Activated CD8-positive, alpha-beta memory T cell treated with anti-CD3 and anti-CD28 coated beads for 24 hours (primary cell): ENCODE data around the gene OR6N2.

Experiments
- DNase-seq: peaks from one replicate; pipeline ENCODE4 v3.0.0-alpha.2; 2020

Gene OR6N2

DNA sequence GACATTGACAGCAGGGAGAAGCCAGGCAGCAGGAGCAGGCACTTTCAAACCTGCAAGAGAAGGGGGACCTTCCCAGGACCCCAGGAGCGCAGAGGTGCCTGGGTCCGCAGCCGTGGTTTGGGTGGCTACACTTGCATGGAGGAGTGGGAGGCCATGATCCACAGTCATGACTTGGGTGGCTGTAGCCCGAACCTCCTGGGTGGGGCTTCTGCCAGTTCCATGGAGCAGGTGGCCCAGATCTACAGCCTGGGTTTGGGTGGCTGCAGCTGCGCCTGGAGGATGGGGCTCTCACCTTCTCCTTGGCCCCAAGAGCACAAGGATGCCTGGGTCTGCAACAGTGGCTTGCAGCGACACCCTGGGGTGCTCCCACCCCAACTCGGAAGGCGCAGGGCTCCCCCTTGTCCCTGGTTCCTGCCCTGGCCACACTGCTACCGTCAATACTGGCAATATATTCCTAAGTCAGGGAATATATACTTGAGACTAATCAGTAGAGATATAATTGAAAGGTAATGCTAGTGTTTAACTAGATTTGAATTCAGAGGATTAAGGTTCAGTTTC is 28.8 kb downstream of the OR6N2 start:
- DNase-seq: no peak

DNA sequence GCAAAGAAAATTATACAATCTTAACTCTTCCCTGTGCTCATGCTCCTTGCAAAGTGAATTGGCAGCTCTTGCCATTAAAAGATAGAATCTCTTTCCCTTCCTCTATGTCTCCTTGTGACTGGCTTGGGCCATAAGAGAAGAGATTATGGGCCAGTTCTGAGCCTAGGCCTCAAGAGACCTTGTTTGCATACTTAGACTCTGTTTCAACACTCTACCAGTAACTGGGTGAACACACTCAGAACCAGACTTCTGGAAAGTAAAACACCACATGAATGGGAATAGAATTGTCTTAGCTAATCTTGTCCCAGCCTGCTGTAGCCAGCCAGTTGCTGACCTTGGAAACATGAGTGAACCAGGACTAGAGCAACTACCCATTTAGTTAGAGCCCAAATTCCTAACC is 45.2 kb downstream of the OR6N2 start:
- no peak for DNase-seq

DNA sequence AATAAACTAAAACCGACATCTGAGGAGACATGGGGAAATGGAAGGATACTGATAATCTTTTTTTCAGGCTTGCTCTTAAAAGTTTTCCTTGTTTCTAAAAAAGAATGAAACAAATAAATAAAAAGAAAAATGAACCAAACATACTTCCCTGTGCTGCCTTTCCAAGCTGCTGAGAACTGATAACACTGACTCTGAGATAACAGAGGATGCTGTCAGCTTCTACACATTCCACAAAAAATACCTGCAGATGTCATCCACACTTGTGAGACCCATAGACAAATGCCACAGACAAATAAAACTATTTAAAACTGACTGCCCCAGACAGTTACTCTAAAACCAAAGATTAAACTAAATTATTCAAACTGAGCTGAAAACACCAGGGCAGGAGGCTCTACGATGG is 48.5 kb downstream of the OR6N2 start:
- DNase-seq: no peak

DNA sequence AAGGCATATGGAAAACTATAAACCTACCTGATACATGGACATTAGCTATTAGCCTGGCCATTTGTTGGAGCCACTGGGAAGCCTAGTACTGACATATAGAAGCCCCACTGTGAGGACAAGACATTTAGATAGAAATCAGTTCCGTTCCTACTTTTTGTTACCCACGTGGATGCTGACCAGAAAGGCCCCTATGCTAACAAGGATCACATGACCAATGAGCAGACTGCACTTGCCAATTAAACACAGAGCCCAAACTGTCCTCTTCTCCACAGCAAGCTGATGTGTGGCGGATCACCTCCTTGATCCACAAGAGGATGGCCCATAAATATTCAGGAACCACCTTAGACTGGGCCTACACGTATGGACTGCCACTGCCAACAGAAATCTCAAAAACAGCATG is 49.3 kb downstream of the OR6N2 start:
- no peak for DNase-seq

DNA sequence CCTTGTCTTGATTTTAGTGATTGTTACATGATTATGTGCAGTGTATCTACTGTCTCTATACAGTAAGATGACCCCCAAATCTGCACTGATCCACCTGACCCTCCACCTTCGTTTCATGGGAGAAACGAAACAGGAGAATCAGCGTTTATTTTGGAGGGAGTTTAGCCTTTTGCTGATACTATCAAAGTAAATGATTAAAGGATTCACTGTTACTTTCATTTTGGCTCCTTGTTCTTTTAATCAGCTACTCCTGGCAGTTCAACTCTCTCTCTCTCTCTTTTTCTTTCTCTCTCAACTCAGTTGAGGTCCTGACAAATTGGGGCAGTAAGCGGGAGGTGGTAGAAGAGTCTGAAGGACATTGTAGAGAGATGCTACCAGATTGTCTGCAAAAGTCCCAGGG is 50.6 kb downstream of the OR6N2 start:
- DNase-seq: no peak

DNA sequence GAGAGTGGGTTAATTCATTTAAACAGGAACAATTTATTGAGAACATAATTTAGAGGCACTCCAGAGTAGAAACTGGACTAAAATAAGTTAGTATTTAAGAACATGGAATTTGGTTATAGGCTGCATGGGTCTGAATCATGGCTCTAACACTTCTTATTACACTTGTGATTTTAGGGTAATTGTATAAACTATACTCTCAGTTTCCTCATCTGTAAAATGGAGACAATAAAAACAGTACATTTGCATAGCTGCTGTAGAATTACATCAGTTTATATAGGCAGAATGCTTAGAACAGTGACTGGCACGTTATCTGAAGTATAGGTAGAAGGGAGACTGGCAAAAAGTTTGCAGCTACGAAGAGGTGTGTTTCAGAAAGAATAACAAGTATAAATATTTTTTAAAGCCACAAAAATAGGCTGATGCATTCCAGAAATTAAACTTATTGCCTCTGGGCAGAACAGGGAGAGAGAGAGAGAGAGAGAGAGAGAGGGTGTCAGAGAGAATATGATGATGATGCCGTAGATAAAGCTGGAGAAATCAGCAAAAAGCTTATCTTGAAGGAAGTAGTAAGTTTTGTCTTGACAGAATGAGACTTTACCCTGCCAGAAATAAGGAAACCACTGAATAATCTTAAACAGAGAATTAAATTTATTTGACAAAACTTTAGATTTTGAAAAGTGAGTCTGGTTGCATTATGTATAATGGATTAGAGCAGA is 52.3 kb downstream of the OR6N2 start:
- no peak for DNase-seq

DNA sequence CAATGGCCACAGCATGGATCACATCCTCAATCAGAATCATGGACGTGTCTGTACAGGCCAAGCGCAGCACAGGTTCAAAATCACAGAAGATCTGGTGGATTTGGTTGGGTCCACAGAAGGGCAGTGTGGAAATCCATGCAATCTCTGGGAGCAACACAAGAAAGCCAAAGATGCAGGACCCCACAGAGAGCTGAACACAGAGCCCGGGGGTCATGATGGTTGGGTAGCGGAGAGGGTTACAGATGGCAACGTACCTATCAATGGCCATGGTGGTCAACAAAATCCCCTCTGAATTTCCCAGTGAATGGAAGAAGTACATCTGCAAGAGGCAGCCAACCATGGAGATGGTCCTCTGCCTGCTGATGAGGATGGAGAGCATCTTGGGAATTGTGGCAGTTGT is 56.6 kb downstream of the OR6N2 start:
- no peak for DNase-seq
